Skin epidermis (tissue), 12 donors: ENCODE data around the gene BCKDK.

Experiments used
- H3K27ac ChIP-seq, 21 experiments: fragments of 200-600 bp; sonication (generic) in 11 of 21; one replicate each; pipeline ENCODE4 v1.5.0; 2020; ENCODE audit warnings: mild to moderate bottlenecking in 3 of 21, inconsistent platforms in 2 of 21, moderate library complexity in 2 of 21
- H3K4me3 ChIP-seq, 7 experiments: fragments of 200-600 bp; sonication (generic) in 2 of 7; one replicate each; pipeline ENCODE4 v1.5.0; 2020; ENCODE audit warnings: inconsistent platforms in 2 of 7, mild to moderate bottlenecking in 2 of 7, moderate library complexity in 1 of 7

BCKDK gene

DNA sequence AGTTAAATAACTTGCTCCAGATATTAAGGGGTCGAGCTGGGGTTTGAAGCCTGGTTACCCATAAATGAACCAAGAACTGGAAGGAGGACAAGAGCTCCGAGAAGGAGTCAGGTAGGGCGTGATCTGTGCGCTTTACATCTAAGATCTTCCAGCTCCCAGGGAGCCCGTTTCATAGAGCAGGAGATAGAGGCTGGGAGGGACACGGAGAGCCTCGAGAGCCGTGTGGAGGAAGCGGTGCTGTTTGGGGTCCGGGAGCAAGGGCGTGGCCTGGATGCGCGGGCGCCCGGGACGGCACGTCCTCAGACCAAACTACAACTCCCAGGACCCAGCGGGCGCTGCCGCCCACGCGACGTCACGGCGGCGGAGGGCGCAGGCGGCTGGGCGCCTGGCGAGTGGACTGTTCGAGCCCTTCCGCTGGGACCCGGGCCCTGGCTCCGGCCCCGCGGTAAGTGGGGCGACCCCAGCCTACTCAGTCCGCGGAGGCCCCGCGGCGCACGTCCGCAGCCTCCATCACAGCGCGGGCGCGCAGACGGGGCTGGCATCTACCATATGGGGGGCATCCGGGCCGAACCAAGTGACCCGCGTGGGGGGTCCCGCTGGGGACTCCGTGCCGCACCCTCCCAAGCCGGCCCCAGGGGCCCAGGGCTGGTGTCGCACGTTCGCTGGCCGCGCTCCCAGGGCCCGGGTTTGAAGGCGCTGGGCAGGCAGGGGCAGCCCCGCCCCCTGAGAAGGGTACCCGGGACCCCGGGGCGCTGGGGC, at the start of gene BCKDK:
TSS of gene BCKDK (plus strand) at position 352 of the 759 bp plus-strand sequence. CDS start 838 bp downstream, outside the sequence.
- H3K27ac ChIP-seq: peak within 1 kb of the TSS; percentile 75 to 98 (median 95)
- H3K4me3 ChIP-seq: peak within 1 kb of the TSS; percentile 69 to 98 (median 92)

DNA sequence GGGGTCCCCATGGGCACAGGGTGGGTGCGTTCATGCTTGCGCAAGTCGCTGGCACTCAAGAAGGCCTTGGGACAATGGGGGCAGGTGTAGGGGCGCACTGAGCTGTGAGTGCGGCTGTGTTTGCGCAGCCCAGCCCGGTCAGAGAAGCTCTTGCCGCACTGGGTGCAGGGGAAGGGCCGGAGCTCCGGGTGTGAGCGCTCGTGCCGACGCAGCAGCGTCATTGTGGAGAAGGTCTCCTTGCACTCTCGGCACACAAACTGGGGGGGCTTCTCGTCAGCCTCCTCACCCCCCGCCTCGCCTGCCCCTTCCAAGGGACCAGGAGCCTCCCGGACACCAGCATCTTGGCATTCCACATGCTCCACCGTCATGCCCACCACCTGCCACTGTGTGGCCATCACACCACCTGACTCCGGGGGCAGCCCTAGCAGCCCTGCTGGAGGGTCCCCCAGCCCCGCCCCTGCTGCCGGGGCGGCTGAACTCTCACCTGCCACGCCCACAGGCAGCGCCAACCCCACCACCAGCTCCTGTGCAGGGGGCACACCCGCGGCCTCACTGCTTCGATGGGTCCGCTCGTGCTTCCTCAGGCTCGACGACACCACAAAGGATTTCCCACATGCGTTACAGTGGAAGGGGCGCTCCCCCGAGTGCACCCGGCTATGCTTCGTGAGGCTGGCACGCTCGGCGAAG, 46.9 kb upstream of the BCKDK start:
- Histone ChIP-seq H3K4me3 (no peak overlapping the region), H3K27ac (peak overlapping the region in 1 of 21 experiments; percentile 35)

DNA sequence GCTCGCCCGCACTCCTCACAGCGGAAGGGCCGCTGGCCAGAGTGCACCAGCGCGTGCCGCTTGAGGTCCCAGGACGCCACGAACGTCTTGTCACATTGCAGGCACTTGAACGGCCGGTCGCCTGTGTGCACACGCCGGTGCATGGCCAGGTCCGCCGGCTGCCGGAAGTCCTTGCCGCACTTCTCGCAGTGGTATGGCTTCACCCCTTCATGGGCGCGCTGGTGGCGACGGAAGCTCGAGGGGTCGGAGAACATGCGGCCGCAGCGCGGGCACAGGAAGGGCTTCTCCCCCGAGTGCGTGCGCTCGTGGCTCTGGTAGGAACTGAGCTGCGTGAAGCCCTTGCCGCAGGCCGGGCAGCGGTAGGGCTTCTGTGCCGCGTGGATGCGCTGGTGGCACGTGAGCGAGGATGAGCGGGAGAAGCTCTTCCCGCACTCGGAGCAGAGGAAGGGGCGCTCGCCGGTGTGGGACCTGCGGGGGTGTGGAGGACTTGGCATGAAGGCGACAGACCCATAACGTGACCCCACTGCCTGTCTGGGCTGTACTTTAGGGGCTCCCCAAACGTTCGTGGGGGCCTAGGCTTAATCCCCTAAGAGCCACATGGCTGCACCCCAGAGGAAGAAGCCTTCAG, 46.3 kb upstream of the BCKDK start:
- Histone ChIP-seq H3K27ac (no peak overlapping the region), H3K4me3 (no peak overlapping the region)

DNA sequence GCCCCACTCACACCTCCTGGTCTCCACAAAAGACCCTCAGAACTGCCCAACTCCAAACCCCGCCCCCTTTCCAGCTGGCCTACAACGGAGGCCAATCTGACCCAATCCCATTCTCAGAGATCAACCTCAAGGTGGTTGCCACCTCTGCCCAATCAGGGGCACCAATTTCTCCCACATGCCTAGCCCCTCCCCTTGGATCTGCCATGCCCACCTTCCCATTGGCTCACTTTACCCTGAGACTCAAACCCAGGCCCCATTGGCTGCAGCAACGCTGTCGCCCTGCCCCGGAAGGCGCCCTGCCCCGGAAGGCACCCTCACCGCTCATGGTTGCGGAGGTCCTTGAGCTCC, 44.7 kb upstream of the BCKDK start:
- Histone ChIP-seq H3K27ac (peak overlapping the region in 15 of 21 experiments; percentile 6 to 89 (median 77)), H3K4me3 (peak overlapping the region in 1 of 7 experiments; percentile 3)

DNA sequence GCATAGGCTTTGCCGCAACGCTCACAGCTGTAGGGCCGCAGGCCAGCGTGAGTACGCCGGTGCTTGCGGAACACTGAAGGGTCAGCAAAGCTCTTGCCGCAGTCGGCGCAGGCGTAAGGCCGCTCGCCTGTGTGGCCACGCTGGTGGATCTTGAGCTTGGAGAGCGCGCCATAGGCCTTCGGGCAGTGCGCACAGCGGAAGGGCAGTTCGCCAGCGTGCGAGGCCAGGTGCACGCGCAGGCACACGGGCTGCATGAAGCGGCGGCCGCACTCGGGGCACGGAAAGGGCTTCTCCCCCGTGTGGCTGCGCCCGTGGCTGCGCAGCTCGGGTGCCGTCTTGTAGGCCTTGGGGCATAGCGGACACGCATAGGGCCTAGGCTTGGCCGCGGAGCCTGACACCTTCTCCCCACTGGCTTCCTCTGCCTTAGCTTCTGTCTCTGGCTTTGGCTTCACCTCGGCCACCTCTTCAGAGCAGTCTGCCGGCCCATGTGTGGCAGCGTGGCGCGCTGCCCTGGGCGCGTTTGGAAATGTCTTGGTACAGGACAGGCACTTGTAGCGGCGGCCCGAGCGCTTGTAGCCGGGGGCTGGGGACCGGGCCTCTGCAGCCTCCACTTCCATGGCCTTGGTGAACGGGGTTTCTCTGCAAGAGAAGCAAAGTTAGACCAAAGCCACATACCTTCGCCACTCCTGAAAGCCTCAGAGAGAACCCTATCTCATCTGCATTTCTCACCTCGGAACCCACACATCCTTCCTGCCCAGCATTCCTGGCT, 44.2 kb upstream of the BCKDK start:
- H3K27ac ChIP-seq: peak overlapping the region in 20 of 21 experiments; percentile 30 to 89 (median 77)
- peak overlapping the region in 1 of 7 experiments; percentile 3 for H3K4me3 ChIP-seq

DNA sequence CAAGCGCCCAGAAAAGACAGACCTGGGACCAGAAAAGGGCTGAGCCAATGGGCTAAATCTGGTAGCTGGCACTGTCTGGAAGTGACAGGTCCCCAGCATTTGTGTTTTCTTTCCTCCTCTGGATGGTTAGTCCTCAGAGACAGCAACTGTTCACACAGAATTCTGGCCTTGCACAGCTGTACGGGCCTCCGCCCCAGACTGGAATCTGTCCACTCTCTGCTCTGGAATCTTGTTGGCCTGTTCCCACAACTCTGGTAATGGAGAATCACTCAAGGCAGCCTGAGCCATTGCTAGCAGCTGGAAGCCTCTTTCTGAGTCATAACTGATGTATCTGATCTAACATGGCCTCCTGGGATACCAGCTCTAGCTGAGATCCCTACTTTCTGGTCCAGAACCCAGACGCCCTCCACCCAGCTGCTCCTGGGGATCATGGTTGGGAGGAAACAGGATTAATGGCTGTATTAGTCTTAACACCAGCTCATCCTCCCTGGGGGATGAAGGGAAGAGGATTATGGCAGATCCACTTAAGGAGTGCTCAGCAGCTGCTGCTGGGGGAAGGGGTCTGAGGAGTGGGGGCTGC, 43.2 kb upstream of the BCKDK start:
- peak overlapping the region in 20 of 21 experiments; percentile 45 to 89 (median 77) for H3K27ac ChIP-seq
- no peak overlapping the region for H3K4me3 ChIP-seq

DNA sequence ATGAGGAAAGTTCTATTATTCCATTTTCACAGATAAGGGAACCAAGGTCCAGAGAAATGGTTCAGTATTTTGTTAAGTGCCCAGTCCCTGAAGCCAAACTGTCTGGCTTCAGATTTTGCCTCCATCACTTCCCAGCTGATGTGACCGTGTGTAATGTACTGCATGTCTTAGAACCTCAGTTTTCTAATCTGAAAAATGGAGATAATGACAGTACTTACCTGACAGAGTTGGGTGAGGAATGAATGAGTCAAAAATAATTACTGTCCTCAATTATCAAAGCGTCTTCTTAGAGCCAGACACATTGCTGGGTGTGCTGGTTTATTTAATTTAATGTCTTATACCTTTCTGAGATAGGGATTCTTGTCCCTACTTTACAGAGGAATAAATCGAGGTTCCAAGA, 40.8 kb upstream of the BCKDK start:
- H3K4me3 ChIP-seq: no peak overlapping the region

DNA sequence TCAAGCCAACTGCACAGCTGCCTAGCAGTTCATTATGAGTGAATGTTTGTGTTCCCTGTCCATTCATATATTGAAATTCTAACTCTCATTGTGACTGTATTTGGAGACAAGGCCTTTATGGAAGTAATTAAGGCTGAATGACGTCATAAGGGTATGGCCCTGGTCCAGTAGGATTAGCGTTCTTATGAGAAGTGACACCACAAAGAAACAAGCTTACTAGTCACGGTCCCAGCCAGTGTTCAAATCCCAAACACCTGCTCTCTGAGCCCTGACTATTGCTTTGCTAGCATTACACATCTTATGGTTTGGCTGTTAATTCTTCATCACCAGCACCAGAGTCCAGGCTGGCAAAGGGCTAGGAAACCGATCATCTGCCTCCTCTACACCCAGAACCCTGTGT, 36.3 kb upstream of the BCKDK start:
- Histone ChIP-seq H3K27ac (peak overlapping the region in 18 of 21 experiments; percentile 87 to 98 (median 96)), H3K4me3 (peak overlapping the region in 4 of 7 experiments; percentile 61 to 97 (median 92))

More for the DNA sequence above, 40.8 kb upstream of the BCKDK start:
- peak overlapping the region in 1 of 21 experiments; percentile 16 for H3K27ac ChIP-seq

DNA sequence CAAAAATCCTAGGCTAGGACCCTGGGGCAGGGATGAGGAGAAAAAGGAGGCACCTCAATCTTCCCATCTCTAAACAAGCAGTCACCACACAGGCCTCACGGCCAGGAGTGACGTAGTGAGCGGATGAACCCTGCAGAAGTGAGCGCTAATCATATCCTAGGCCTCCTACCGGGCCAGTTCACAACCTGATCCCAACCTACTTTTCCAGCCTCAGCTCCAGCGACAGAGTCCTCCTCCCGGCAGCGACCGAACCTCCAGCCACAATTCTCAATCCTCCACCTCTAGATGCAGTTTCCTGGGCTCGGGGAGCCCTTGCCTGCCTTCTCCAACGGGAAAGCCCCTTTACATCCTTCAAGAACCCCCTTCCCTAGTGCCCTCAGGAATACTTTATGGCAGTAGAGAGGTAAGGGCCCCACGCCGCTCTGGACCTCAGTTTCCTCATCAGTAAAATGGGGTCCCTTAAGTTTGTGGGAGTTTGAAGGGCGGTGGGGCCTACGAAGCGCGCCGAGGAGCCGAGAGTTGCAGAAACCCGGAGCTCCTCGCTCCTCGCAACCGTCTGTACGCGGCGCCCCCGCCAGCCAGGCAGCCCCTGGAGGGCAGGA, 35.5 kb upstream of the BCKDK start:
- Histone ChIP-seq H3K27ac (peak overlapping the region; percentile 78 to 98 (median 96)), H3K4me3 (peak overlapping the region; percentile 61 to 97 (median 88))

DNA sequence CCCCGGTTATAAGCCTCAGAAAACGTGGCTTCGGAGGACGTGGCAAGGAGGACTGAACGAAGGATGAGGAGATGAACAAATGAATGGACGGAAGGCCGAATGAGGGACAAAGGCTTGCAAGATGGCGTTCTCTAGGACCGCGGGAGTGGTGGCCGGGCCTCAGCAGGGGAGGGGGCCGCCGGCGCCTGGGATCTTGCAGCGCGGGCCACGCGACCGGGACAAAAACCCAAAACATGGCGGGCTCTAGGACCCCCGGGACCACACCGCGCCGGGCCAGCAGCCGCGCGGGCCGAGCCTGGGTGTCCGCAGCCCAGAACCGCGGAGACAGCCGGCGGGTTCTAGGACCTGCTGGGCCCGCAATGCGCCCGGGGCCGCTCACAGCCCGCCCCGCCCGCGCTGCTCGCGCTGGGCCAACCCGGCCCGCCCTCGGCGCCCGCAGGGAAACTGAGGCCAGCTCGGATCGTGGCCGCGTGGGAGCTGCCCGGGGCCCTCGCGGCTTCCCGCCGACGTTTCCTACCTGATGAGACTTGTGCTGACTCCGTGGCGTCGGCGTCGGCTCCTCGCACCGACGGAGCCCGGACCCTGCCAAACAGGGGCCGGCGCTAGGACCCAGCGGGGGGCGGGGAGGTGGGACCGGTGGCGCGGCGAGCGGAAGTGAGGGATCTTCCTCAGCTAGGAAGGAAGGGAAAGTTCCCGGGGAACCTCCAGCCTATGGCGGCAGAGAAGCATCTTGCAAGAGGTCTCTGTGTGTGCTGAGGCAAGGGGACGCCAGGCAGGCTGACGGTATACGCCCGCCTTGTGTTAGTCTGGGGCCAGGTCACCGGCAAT, 34.8 kb upstream of the BCKDK start:
- Histone ChIP-seq H3K4me3 (peak overlapping the region; percentile 61 to 97 (median 88)), H3K27ac (peak overlapping the region; percentile 78 to 98 (median 96))

DNA sequence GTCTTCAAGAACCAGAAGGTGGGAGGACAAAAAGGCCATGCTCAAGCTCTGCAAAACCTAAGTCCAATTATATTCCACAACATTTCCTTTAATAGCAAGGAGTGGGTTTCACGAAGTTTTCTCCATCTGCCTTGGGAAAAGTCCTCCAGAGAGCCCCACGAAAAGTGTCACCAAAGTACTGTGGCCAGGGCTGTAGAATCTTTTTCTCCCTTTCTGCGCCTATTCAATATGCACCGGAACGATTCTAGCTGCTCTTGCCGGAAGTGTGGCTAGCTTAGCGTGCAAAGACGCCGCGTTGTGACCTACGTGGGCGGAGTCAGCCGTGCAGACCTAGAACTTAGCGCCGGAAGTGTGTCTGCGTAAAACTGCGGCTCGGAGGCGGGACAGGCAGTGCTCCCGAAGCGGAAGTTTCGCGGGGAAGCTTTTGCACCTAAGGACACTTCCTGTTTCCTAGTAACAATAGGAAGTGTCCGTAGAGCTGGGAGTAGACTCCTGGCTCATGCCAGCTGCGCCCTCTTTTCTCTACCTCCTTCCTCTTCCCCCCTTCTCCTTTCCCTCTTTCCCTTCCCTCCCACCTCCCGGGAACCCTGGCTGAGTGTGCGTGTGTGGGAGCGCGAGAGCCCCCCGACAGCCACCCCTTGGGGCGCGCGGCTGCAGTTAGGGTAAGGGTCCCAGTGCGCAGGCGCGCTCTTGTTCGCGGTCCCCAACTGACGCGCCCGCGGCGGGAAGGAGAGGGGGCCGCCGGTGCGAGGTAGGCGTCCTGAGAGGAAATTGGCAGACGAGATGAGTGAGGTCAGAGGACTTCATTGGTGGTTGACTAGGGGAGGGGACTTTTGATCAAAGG, 34.0 kb upstream of the BCKDK start, which contains the start of the genes ZNF646 and ZNF668:
TSS of gene ZNF646 (plus strand) at position 453 of the 844 bp plus-strand sequence. CDS start 1,903 bp downstream, outside the sequence.
TSS of gene ZNF668 (minus strand) at position 271 of the 844 bp plus-strand sequence. CDS start 9,781 bp downstream, outside the sequence.
- Histone ChIP-seq H3K27ac (peak within 1 kb of the TSS; percentile 78 to 98 (median 96)), H3K4me3 (peak within 1 kb of the TSS; percentile 61 to 97 (median 88))

DNA sequence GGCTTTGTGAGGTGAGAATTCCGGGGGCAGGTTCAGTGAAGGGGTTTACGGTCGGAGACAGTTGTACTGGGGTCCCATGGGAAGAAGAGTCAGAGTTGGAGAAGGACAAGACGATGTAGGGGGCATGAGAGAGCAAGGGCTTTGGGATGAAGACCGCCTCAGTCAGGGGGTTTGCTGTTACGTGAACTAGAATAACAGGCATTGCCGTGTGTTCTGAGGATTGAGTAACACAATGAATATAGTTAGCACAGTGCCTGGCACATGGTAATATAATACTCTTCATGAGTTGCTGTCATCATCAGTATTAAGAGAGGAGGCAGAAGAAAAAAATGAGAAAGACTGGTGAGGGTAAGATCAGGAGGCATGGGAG, 33.4 kb upstream of the BCKDK start:
- Histone ChIP-seq H3K27ac (peak overlapping the region; percentile 76 to 98 (median 96)), H3K4me3 (peak overlapping the region; percentile 61 to 97 (median 88))

DNA sequence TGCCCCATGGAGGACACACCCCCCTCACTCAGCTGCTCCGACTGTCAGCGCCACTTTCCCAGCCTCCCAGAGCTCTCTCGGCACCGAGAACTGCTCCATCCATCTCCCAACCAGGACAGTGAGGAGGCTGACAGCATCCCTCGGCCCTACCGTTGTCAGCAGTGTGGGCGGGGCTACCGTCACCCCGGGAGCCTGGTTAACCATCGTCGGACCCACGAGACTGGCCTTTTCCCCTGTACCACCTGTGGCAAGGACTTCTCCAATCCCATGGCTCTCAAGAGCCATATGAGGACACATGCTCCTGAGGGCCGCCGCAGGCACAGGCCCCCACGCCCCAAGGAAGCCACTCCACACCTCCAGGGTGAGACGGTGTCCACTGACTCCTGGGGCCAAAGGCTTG, 31.9 kb upstream of the BCKDK start:
- H3K27ac ChIP-seq: no peak overlapping the region
- no peak overlapping the region for H3K4me3 ChIP-seq

DNA sequence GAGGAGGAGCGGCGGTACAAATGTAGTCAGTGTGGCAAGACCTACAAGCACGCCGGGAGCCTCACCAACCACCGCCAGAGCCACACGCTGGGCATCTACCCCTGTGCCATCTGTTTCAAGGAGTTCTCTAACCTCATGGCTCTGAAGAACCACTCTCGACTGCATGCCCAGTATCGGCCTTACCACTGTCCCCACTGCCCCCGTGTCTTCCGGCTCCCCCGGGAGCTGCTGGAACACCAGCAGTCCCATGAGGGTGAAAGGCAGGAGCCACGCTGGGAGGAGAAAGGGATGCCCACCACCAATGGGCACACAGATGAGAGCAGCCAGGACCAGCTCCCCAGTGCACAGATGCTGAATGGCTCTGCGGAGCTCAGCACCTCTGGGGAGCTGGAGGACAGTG, 31.2 kb upstream of the BCKDK start:
- Histone ChIP-seq H3K27ac (no peak overlapping the region), H3K4me3 (no peak overlapping the region)

DNA sequence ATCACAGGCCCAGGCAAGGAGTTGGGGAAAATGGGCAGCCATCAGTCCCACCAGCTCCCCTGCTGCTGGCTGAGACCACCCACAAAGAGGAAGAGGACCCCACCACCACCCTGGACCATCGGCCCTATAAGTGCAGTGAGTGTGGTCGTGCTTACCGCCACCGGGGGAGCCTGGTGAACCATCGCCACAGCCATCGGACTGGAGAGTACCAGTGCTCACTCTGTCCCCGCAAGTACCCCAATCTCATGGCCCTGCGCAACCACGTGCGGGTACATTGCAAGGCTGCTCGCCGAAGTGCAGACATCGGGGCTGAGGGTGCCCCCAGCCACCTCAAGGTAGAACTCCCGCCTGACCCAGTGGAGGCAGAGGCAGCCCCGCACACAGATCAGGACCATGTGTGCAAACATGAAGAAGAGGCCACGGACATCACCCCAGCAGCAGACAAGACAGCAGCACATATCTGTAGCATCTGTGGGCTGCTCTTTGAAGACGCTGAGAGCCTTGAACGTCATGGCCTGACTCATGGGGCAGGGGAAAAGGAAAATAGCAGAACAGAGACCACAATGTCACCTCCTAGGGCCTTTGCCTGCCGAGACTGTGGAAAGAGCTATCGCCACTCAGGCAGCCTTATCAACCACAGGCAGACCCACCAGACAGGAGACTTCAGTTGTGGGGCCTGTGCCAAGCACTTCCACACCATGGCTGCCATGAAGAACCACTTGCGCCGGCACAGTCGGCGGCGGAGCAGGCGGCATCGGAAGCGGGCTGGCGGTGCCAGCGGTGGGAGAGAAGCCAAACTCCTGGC, 30.4 kb upstream of the BCKDK start:
- no peak overlapping the region for H3K4me3 ChIP-seq
- H3K27ac ChIP-seq: no peak overlapping the region
